ENCODE results near the gene PARN.
"Not testable (repeated sequence)": the region's sequence is repeated elsewhere in the genome, so short reads cannot be mapped to it uniquely, and the experiment has no call there.

The PARN gene

DNA sequence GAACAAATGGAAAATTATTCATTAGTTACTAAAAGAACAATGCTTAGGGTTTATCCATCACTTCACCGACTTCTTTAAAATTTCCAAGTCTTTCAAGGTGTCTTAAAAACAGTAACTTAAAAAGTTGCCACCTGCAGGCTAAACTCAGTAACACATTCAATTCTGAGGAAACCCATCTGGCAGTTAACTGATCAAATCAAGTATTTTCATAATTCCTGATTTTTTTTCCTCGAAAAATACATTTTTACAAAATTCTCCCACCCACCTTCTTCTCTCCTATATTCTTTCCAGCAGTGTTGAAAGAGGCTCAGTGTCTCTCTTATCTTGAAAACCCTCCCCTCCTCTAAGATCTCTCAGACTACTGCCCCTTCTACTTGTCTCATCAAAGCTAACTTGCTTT lies 29.9 kb downstream of the PARN start:
- TF ChIP-seq, protein P1, sequence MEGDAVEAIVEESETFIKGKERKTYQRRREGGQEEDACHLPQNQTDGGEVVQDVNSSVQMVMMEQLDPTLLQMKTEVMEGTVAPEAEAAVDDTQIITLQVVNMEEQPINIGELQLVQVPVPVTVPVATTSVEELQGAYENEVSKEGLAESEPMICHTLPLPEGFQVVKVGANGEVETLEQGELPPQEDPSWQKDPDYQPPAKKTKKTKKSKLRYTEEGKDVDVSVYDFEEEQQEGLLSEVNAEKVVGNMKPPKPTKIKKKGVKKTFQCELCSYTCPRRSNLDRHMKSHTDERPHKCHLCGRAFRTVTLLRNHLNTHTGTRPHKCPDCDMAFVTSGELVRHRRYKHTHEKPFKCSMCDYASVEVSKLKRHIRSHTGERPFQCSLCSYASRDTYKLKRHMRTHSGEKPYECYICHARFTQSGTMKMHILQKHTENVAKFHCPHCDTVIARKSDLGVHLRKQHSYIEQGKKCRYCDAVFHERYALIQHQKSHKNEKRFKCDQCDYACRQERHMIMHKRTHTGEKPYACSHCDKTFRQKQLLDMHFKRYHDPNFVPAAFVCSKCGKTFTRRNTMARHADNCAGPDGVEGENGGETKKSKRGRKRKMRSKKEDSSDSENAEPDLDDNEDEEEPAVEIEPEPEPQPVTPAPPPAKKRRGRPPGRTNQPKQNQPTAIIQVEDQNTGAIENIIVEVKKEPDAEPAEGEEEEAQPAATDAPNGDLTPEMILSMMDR (conservative IDR thresholded peaks at IDR 0.05; ENCODE audit: low read length) = peak; percentile 60

DNA sequence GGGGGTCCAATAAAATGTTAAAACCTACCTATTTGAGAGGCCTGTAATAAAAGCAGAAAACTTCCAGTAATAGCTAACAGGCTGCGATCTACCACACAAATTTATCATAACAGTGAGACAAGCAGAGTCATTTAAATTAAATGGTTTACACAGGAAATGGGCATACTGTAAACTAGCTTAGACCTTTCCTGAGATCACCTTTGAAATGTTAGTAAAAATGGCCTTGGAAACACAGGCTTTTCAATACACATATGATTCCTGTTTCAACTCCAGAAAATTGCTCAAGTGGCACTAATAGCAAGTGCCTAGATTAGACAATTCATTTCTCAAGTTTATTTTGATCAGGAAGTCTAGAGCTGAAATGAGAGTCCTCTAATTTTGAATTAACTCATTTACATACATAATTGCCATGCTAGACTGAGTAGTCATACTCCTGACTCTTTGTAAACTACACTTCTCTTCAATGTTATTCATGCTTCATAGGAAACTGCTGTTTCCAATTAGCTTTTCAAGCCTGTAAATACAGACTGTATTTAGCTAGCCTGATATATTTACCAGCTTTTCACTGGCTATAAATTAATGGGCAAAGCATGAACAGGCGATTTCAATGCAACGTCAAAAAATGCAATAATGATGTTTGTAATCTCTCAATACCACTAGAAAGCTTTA lies 43.3 kb downstream of the PARN start:
- TF ChIP-seq, protein P1 (conservative IDR thresholded peaks at IDR 0.05; ENCODE audit: low read length) = no peak

More for the DNA sequence above, 29.9 kb downstream of the PARN start:
- peak; percentile 41 for DNase-seq (ENCODE audit: low read depth)
- H3K4me3 ChIP-seq (ENCODE audit: low read length) = no peak overlapping the region

DNA sequence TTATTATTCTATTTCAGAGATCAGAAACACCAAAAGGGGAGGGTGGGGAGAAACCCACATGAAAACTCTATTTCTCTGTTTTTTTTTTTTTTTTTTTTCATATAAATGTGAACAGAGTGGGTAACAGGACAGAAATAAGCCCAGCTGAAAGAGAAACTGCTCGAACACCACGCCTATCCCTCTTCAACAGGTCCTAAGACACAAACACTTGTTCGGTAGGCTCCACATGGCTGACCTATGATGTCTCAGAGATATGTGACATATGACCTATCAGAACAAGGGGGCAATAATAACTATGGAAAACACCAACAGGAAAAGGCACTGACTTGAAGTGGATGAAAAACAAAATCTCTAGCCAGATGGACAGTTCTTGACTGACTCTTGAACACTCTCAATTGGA lies 44.8 kb downstream of the PARN start:
- no peak for DNase-seq (ENCODE audit: low read depth)
- TF ChIP-seq, protein P1 (conservative IDR thresholded peaks at IDR 0.05; ENCODE audit: low read length) = no peak
- no peak overlapping the region for H3K4me3 ChIP-seq (ENCODE audit: low read length)

More for the DNA sequence above, 43.3 kb downstream of the PARN start:
- no peak overlapping the region for H3K4me3 ChIP-seq (ENCODE audit: low read length)
- DNase-seq (ENCODE audit: low read depth) = peak; percentile 14

DNA sequence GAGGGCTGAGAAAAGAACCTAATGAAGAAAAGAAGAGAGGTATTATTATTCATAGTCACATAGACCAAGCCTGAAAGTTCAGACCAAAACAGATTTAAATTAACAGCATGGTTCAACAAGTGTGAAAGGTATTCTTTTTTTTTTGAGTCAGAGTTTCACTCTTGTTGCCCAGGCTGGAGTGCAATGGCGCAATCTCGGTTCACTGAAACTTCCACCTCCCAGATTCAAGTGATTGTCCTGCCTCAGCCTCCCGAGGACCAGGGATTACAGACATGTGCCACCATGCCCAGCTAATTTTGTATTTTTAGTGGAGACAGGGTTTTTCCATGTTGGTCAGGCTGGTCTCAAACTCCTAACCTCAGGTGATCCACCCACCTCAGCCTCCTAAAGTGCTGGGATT lies 49.1 kb downstream of the PARN start:
- not testable (repeated sequence) for DNase-seq (ENCODE audit: low read depth); H3K4me3 ChIP-seq (ENCODE audit: low read length)

DNA sequence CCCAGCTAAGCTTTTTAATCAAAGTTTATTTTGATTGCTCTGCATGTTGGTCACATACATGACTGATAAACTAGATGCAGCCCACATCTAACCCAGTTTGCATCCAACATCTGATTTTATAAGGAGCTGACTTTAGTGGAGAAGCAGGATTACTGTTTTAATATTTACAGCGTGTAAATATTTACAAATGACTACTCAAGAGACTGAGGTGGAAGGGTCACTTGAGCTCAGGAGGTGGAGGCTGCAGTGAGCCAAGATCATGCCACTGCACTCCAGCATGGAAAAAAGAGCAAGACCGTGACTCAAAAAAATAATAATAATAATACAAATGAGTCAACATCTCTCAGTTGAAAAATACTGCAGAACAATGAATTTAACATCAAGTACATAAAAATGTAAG lies 50.8 kb downstream of the PARN start:
- no peak for DNase-seq (ENCODE audit: low read depth)
- TF ChIP-seq, protein P1 (conservative IDR thresholded peaks at IDR 0.05; ENCODE audit: low read length) = no peak
- H3K4me3 ChIP-seq (ENCODE audit: low read length) = no peak overlapping the region

DNA sequence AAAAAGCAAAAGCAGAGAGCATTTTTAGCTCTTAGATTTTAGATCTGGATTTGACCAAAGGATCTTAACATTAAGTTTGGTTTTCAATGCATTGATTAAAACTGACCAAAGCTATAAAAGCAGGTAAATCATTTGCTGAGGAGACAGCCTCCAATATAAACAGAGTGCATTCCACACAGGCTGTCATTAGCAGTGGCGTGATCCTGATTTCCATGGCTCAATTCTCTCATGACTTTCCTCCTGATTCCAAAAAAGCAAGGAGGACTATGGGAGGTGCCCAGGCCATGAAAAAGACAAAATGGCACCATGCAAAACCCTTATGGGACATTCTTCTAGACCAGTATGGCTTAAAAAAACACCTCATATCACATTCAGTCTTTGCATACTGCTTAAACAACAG lies 53.5 kb downstream of the PARN start:
- DNase-seq (ENCODE audit: low read depth) = no peak
- TF ChIP-seq, protein P1 (conservative IDR thresholded peaks at IDR 0.05; ENCODE audit: low read length) = no peak

DNA sequence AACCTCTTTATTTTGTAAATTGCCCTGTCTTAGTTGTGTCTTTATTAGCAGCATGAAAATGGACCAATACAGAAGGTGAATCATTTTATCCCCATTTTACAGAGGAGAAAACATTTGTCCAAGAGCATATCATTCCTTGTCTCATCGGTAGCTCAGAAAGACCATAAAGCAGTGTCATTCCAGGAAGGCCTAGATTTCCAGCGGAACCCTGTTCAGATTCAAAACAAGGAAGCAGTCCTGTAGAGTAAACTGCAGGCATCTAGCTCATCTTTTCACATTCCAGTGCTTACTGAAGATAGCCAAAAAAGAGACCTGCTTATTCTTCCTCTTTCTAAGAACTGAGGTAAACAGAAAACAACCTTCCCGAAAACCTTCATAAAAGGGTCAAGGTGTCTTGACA lies 54.0 kb downstream of the PARN start:
- no peak overlapping the region for H3K4me3 ChIP-seq (ENCODE audit: low read length)
- TF ChIP-seq, protein P1 (conservative IDR thresholded peaks at IDR 0.05; ENCODE audit: low read length) = no peak
- no peak for DNase-seq (ENCODE audit: low read depth)

More for the DNA sequence above, 53.5 kb downstream of the PARN start:
- H3K4me3 ChIP-seq (ENCODE audit: low read length) = no peak overlapping the region

DNA sequence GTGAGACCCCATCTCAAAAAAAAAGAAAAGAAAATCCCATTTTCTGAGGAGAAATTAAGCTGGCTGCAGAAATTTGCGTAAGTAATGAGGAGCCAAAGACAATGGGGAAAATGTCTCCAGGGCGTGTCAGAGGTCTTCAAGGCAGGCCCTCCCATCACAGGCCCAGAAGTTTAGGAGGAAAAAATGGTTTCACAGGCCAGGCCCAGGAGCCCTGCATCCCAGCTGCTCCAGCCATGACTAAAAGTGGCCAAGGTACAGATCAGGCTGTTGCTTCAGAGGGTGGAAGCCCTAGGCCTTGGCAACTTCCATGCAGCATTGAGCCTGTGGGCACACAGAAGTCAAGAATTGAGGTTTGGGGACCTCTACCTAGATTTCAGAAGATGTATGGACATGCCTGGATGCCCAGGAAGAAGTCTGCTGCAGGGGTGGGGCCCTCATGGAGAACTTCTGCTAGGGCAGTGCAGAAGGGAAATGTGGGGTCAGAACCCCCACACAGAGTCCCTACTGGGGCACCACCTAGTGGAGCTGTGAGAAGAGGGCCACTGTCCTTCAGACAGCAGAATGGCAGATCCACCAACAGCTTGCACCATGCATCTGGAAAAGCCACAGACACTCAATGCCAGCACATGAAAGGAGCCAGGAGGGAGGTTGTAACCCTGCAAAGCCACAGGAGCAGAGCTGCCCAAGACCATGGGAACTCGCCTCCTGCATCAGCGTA lies 55.2 kb downstream of the PARN start:
- H3K4me3 ChIP-seq (ENCODE audit: low read length); DNase-seq (ENCODE audit: low read depth): not testable (repeated sequence)

Data from AG10803 (cell line).